ENCODE results near the gene CA5A.

Gene CA5A

DNA sequence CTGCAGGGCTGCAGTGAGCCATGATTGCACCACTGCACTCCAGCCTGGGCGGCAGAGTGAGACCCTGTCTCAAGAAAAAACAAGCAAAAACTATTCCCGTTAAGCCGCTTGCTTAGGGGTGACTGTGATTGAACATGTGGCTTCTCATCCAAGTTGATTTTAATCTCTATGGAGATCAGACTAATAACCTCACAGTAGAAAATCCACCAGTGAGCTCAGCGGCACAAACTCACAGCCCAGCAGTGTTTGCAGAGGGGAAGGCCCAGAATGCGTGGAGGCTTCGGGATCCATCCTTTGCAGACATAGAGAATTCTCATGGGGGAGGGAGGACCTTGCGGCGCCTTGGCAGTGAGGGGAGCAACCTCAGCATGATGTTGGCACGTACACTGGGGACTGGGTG, 22.3 kb upstream of the CA5A start:
- Histone ChIP-seq H3K4me3 (replicated peaks; ENCODE audit: insufficient read depth, low read length) (no peak overlapping the region), H3K27me3 (ENCODE audit: insufficient read depth, poor library complexity, severe bottlenecking) (no peaks in the 10 kb centered on the region), H3K27ac (replicated peaks) (no peak overlapping the region)
- TF ChIP-seq, protein P1, sequence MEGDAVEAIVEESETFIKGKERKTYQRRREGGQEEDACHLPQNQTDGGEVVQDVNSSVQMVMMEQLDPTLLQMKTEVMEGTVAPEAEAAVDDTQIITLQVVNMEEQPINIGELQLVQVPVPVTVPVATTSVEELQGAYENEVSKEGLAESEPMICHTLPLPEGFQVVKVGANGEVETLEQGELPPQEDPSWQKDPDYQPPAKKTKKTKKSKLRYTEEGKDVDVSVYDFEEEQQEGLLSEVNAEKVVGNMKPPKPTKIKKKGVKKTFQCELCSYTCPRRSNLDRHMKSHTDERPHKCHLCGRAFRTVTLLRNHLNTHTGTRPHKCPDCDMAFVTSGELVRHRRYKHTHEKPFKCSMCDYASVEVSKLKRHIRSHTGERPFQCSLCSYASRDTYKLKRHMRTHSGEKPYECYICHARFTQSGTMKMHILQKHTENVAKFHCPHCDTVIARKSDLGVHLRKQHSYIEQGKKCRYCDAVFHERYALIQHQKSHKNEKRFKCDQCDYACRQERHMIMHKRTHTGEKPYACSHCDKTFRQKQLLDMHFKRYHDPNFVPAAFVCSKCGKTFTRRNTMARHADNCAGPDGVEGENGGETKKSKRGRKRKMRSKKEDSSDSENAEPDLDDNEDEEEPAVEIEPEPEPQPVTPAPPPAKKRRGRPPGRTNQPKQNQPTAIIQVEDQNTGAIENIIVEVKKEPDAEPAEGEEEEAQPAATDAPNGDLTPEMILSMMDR (IDR thresholded peaks at IDR 0.05; ENCODE audit: insufficient read depth, low read length), result no peak
- TF ChIP-seq, protein P2, sequence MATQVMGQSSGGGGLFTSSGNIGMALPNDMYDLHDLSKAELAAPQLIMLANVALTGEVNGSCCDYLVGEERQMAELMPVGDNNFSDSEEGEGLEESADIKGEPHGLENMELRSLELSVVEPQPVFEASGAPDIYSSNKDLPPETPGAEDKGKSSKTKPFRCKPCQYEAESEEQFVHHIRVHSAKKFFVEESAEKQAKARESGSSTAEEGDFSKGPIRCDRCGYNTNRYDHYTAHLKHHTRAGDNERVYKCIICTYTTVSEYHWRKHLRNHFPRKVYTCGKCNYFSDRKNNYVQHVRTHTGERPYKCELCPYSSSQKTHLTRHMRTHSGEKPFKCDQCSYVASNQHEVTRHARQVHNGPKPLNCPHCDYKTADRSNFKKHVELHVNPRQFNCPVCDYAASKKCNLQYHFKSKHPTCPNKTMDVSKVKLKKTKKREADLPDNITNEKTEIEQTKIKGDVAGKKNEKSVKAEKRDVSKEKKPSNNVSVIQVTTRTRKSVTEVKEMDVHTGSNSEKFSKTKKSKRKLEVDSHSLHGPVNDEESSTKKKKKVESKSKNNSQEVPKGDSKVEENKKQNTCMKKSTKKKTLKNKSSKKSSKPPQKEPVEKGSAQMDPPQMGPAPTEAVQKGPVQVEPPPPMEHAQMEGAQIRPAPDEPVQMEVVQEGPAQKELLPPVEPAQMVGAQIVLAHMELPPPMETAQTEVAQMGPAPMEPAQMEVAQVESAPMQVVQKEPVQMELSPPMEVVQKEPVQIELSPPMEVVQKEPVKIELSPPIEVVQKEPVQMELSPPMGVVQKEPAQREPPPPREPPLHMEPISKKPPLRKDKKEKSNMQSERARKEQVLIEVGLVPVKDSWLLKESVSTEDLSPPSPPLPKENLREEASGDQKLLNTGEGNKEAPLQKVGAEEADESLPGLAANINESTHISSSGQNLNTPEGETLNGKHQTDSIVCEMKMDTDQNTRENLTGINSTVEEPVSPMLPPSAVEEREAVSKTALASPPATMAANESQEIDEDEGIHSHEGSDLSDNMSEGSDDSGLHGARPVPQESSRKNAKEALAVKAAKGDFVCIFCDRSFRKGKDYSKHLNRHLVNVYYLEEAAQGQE (IDR thresholded peaks at IDR 0.05; ENCODE audit: insufficient replicate concordance, low read depth), result no peak
- TF ChIP-seq POLR2AphosphoS5 (IDR thresholded peaks at IDR 0.05; ENCODE audit: low read depth), result no peak
- no peak for TF ChIP-seq SPI1 (IDR thresholded peaks at IDR 0.05; ENCODE audit: borderline replicate concordance, low read depth)
- no peak for TF ChIP-seq GABPA (IDR thresholded peaks at IDR 0.05; ENCODE audit: low read depth)
- no peak for DNase-seq (ENCODE audit: low read depth in 1 of 2, low spot score in 1 of 2)

GRCh38 chr16:87957296-87958094, 21.2 kb upstream of the CA5A start:
- no peak for TF ChIP-seq GABPA (IDR thresholded peaks at IDR 0.05; ENCODE audit: low read depth)
- TF ChIP-seq POLR2AphosphoS5 (IDR thresholded peaks at IDR 0.05; ENCODE audit: low read depth), result no peak
- no peak for TF ChIP-seq SPI1 (IDR thresholded peaks at IDR 0.05; ENCODE audit: borderline replicate concordance, low read depth)
- TF ChIP-seq, protein P2 (IDR thresholded peaks at IDR 0.05; ENCODE audit: insufficient replicate concordance, low read depth), result no peak
- TF ChIP-seq, protein P1 (IDR thresholded peaks at IDR 0.05; ENCODE audit: insufficient read depth, low read length), result no peak

GRCh38 chr16:87956365-87957231, 20.3 kb upstream of the CA5A start:
- DNase-seq (ENCODE audit: low read depth in 1 of 2, low spot score in 1 of 2), result peak in 1 of 2 experiments; percentile 47
- Histone ChIP-seq H3K27me3 (ENCODE audit: insufficient read depth, poor library complexity, severe bottlenecking) (no peaks in the 10 kb centered on the region), H3K27ac (replicated peaks) (no peak overlapping the region), H3K4me3 (replicated peaks; ENCODE audit: insufficient read depth, low read length) (no peak overlapping the region)
- TF ChIP-seq, protein P1 (IDR thresholded peaks at IDR 0.05; ENCODE audit: insufficient read depth, low read length), result no peak
- no peak for TF ChIP-seq POLR2AphosphoS5 (IDR thresholded peaks at IDR 0.05; ENCODE audit: low read depth)
- no peak for TF ChIP-seq GABPA (IDR thresholded peaks at IDR 0.05; ENCODE audit: low read depth)
- no peak for TF ChIP-seq SPI1 (IDR thresholded peaks at IDR 0.05; ENCODE audit: borderline replicate concordance, low read depth)
- TF ChIP-seq, protein P2 (IDR thresholded peaks at IDR 0.05; ENCODE audit: insufficient replicate concordance, low read depth), result no peak

More at GRCh38 chr16:87957296-87958094, 21.2 kb upstream of the CA5A start:
- Histone ChIP-seq H3K4me3 (replicated peaks; ENCODE audit: insufficient read depth, low read length) (no peak overlapping the region), H3K27me3 (ENCODE audit: insufficient read depth, poor library complexity, severe bottlenecking) (no peaks in the 10 kb centered on the region), H3K27ac (replicated peaks) (no peak overlapping the region)
- no peak for DNase-seq (ENCODE audit: low read depth in 1 of 2, low spot score in 1 of 2)

All from HL-60 (cell line).